GM20431 (cell line): Measurements from ENCODE around the gene PITPNM1.
"Not testable (repeated sequence)": the region's sequence is repeated elsewhere in the genome, so short reads cannot be mapped to it uniquely, and the experiment has no call there.

Source experiments
- in situ Hi-C: fragments of 300-500 bp; cut with MseI, MboI; formaldehyde crosslinking; loops from one replicate; pipeline ENCODE4 v1.15.0; 2020; ENCODE audit warnings: low sequenced_read_pairs; ENCODE audit not compliant: unreplicated experiment

PITPNM1 gene

DNA sequence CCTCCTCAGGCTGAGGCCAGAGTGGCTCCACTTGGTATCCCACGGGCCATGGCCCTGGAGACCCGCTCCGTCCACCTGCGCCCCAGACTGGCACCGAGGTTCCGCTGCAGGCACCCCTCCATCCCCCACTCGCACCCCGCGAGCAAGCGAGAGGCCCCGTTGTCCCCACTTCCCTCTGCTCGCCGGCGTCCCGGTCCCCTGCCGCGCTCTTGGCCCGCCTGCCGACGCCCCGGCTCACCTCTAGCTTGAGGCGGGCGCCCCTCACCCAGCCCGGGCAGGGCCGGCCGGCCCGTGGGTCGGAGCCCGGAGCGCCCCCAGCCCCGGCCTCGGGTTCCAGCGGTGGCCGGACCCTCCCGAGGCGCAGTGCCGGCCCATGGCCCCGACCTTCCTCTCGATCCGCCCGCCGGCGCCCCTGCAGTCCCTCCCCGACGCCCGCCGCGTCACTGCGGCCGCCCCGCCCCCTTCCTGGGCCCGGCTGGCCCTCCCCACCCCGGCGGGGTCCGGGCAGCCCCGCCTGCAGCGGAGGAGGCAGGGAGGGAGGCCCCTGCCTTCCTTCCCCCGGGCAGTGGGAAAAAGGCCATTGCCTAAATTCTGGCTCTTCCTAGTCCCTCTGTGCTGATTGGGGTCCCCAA lies at the start of gene PITPNM1:
TSS of gene PITPNM1 (minus strand) at position 414 of the 632 bp plus-strand sequence. CDS start 1,183 bp downstream, outside the sequence.
- in situ Hi-C loops: no loop called here

- in situ Hi-C loops: not testable (repeated sequence)
Observed at GRCh38 chr11:67551697-67552096, 46.5 kb upstream of the PITPNM1 start.

- in situ Hi-C loops: no loop called here
Observed at GRCh38 chr11:67551127-67551526, 46.0 kb upstream of the PITPNM1 start.

DNA sequence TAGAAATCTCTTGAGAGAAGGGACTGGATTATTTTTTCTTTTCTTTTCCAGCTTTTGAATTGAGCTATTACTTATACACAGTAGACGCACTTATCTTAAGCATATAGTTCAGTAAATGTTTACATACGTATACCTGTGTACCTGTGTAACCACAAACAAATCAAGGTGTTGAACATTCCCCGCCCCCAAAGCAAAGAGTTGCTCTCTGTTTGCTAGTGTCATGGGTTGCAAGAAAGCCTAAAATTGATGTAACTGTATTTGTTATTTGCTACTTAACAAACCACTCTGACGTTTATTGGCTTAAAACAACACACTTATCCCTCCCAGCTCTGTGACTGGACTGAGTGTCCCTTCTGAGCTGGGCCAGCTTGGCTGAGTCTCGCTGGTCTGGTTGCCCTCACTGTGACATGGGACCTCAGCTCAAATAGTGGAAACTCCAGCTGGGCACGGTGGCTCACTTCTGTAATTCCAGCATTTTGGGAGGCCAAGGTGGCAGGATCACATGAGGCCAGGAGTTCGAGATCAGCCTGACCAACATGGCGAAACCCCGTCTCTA lies 43.5 kb upstream of the PITPNM1 start:
- in situ Hi-C loops: no loop called here

DNA sequence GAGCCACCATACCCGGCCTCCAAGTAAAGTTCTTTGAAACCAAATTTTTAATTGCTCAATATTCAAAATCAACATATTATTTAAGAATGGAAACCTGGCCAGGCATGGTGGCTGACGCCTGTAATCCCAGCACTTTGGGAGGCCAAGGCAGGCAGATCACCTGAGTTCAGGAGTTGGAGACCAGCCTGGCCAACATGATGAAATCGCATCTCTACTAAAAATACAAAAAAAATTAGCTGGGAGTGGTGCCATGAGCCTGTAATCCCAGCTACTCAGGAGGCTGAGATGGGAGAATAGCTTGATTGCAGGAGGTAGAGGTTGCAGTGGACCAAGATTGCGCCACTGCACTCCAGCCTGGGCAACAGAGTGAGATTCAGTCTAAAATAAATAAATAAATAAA lies 42.9 kb upstream of the PITPNM1 start:
- in situ Hi-C loops: not testable (repeated sequence)

DNA sequence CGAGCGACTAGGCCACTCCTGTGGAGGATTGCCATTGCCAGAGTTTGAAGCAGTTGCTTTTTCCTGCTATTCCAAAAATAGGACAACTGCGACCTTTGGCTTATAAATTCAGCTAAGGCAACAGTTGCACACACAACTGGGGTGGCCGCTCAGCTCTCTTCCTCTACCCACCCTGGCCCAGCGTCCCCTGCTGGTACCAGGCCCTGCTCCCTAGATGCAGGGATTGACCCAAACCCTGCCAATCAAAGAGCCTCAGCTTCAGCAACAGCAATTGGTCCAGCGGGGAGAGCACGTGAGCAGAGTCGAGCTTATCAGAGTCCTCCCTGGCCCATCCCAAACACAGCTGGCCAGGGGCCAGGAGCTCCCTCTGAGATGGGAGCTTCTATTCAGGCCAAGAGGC lies 40.1 kb upstream of the PITPNM1 start:
- in situ Hi-C loops: no loop called here

GRCh38 chr11:67544616-67545242 lies 39.6 kb upstream of the PITPNM1 start:
- in situ Hi-C loops: no loop called here

- in situ Hi-C loops: no loop called here
Observed at GRCh38 chr11:67543585-67543984, 38.4 kb upstream of the PITPNM1 start.

DNA sequence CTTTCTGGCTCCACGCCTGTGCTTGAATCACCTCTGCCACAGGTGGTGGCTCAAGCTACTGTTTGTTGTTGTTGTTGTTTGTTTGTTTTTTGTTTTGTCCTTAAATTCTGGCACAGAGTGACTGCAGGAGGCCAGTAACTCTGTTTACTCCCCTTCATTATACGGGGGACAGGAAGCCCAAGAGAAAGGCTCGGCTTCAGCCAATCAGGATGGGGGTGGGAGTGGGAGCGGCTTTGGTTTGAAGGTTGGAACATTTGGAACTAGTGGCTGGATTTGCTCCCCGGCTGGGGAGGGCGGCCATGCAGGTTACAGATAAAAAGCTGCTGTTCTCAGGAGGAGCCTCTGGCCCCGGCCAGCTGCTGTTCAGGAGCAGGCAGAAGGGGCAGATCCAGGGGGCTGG lies 37.8 kb upstream of the PITPNM1 start:
- in situ Hi-C loops: no loop called here

GRCh38 chr11:67542169-67542568 lies 37.0 kb upstream of the PITPNM1 start:
- in situ Hi-C loops: no loop called here

DNA sequence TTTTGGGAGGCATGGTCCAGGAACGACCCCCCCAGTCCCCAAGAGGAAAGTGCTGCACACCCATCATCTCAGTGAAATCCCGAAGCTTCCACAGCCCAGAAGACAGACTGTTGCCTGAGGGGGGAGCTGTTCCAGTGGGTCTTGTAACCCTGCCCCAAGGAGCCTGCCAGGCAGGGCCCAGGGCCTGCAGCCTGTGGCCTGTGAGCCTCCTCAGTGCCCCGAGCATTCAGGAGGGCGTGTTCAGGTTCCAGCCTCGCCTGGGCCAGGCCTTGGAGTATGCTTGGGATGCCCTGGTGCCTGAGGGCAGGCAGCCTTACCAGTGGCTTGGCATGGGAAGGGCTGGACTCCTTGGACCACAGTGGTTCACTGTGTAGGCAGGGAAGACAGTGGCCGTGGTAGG lies 36.0 kb upstream of the PITPNM1 start:
- in situ Hi-C loops: no loop called here

DNA sequence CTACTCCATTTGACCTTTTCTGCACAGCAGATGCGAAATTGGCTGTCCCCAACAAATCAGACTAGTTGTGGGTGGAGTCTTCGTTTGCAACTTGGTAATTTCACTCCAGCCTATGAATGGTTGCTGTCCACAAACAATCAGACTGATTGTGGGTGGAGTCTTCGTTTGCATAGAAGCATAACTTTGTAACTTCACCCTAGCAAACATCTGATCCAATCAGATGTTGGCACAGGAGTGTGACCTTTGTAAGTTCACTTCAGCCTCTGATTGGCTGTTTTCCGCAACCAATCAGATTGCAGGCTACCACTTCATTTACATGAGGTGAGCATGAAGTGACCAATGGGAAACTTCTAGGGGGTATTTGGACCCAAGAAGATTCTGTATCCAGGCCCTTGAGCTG lies 34.4 kb upstream of the PITPNM1 start:
- in situ Hi-C loops: no loop called here

- in situ Hi-C loops: no loop called here
Observed at GRCh38 chr11:67538823-67539505, 33.8 kb upstream of the PITPNM1 start.

DNA sequence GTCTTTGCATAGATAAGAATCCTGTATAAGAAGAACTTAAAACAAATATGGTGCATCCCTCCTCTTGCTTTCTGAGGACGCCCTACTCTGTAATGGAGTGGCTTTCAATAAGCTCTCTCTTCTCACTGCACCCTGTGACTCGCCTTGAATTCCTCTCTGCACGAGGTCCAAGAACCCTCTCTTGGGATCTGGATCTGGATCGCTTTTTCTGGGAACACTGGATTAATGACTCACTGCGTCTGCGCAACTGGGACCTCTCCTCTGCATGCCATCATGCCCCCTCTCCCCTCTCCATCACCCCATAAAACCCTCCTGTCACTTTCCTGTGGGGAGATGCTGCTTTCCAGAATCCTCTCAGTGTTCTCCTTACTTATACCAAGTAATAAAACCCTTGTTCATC lies 33.1 kb upstream of the PITPNM1 start:
- in situ Hi-C loops: no loop called here

DNA sequence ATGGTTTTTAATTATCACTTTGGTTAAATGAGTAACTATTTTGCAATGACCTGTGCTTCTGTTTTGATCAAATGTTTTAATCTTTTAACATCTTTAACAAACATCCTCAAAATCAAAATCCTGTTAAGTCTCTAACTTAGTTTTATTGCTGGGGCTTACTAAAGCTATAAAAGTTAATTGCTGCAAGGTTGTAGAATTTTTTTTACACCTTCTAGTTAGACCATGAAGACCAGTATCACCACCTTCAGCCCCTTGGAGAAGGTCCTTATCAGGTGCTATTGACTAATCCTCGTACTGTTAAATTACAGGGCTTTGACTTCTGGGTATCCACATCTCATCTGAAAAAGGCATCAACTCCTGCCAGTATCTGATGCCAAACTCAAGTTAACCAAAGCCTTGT lies 30.4 kb upstream of the PITPNM1 start:
- in situ Hi-C loops: no loop called here

DNA sequence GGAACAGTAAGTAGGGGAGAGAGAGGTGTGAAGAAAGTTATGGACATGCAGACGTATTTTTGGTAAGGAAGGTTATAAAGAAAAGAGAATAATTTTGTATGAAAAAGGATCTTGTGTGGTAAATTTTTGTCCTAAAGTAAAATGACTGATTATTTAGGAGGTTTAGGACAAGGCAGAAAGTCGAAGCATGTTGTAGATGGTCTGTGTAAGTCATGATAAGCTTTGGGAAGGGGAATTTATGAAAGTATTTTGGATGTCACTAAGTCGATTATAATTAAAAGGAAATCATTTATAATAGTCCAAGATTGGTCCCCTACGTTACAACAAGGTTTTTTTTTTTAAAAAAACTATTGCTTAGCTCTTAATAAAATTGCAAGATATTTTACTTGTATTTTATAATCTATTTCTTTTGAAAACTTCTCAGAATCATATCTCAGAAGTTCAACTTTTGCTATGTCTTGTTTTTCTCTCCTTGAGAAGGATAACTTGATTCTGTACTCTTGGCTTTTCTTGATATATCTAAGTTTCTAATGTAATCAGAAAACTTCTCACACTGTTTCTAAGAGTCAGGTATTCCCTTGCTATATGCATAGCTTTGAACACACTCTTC lies 29.0 kb upstream of the PITPNM1 start:
- in situ Hi-C loops: no loop called here

DNA sequence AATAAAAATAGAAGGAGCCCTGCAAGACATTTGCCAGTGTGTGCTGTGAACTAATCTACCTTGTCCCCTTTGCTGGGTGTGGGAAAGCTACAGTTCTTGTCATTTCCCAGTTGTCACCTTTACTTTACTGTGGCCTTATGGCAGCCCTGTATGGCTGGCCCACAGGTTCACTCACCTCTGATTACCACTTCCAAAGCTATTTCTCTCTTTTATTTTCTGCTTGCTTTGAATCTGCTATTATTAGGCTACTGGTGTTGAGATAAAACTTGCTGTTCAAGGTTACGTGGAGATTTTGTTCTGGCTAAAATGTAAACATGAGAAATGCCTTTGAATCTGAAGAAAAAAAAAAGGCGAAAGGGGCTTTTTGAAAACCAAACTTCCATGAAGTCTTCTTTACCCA lies 27.7 kb upstream of the PITPNM1 start:
- in situ Hi-C loops: no loop called here

GRCh38 chr11:67530282-67530592 lies 25.1 kb upstream of the PITPNM1 start:
- in situ Hi-C loops: no loop called here

DNA sequence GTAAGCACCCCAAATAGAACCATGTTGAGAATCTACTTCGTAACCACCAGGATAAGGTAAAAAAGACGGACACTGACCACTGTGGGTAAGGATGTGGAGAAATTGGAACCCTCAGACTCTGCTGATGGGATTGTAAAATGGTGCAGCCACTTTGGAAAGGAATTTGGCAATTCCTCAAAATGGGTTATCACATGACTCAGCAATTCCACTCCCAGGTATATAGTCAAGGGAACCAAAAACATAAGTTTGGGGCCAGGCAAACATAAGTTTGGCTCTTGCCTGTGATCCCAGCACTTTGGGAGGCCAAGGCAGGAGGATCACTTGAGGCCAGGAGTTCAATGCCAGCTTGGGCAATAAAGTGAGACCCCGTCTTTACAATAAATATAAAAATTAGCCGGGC lies 23.2 kb upstream of the PITPNM1 start:
- in situ Hi-C loops: no loop called here

DNA sequence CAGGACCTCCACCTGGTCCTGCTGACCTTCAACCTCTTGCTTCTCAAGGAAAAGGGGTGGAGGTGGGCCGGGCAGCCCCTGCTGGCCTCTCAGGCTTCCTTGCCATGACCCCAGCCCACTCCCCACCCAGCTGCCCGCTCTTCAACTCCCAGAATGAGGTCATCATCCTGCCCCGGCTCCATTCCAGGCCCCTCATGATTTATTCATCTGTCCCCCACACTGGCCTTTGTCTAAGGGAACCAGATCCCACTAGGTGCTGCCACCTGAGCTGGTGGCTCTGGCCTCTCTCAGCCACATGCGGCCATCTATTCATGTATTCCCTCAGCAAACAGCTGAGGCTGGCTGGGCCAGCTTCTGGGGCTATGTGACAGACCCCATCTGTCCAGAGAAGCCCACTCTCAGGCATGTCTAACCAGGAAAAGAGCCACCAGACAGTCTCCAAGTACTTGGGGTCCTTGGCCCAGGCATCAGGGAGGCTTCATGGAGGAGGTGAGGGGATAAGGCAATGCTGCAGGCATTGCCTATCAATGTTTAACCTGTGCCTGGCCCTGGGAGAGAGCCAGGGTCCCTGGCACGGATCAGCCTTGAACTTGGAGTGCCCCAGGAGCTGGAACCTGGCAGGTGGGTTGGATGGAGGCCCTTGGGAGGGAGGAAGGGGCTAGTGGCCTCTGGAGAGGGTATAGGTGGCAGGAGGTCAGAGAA lies 20.3 kb upstream of the PITPNM1 start:
- in situ Hi-C loops: no loop called here

DNA sequence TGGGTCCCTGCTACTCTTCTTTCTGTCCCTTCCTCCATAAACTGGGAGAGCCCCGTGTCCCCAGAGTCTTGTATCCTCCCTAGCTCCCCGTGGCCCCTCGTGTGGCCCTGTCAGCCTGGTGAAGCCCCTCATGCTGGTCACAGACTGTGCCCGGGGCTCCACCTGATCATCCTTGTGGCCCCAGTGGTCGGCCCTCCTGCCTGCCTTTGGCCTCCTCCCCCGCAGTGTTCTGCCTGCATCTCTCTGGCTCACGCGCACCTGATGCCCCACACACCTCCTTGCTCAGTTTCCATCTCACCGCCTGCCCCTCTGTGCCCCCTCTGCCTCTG lies 19.3 kb upstream of the PITPNM1 start:
- in situ Hi-C loops: no loop called here
